IMR-90 (cell line): ENCODE measurements around the gene RIPOR2. TPM values are rescaled to one million over a fixed set of nuclear protein-coding genes. Genes with fewer than 3 reads are reported as not detected.

ENCODE experiments used
- ATAC-seq: fragments of 200-7000 bp; cut with Tn5 transposase; 2 replicates; pipeline ENCODE4 v1.9.1; 2020; ENCODE audit warnings: low read depth, mild to moderate bottlenecking, moderate library complexity
- BruUV-seq: library from RNA; stranded (reverse); fragments of 400-500 nt; replicated peaks from 2 replicates; lab custom pipeline; 2021; lab: Mats Ljungman, UMichigan
- CTCF ChIA-PET: fragments of 300-600 bp; formaldehyde crosslinking; extraction: SDS; loops from one replicate; lab custom pipeline; 2021; ENCODE audit warnings: antibody characterized with exemption; lab: Yijun Ruan, JAX
- POLR2A ChIA-PET: fragments of 300-600 bp; sonication (Branson Sonifier 250); formaldehyde crosslinking; loops from one replicate; lab custom pipeline; 2022; ENCODE audit warnings: antibody characterized with exemption; ENCODE audit not compliant: unreplicated experiment; lab: Charles Lee
- DNase-seq: peaks from one replicate; pipeline ENCODE4 v3.0.0; 2013
- H2AFZ ChIP-seq: replicated peaks from 2 replicates; pipeline ENCODE3; 2013; ENCODE audit warnings: low read length, mild to moderate bottlenecking; ENCODE audit not compliant: poor library complexity
- H2AK5ac ChIP-seq: 2 replicates; pipeline ENCODE4 v1.6.1; 2013; ENCODE audit warnings: low read depth, low read length, inconsistent platforms
- H2AK9ac ChIP-seq: replicated peaks from 2 replicates; pipeline ENCODE3; 2013; ENCODE audit warnings: mild to moderate bottlenecking, low read depth, low read length, moderate library complexity; ENCODE audit not compliant: poor library complexity
- H2BK120ac ChIP-seq: 2 replicates; pipeline ENCODE4 v1.6.1; 2013; ENCODE audit warnings: low read depth, low read length, inconsistent platforms
- H2BK15ac ChIP-seq: 3 replicates; pipeline ENCODE4 v1.6.1; 2013; ENCODE audit warnings: low read depth, low read length, inconsistent platforms
- H2BK20ac ChIP-seq: 2 replicates; pipeline ENCODE4 v1.6.1; 2013; ENCODE audit warnings: low read depth, mild to moderate bottlenecking, inconsistent platforms, low read length, moderate library complexity
- H2BK5ac ChIP-seq: 2 replicates; pipeline ENCODE4 v1.6.1; 2013; ENCODE audit warnings: mild to moderate bottlenecking, low read depth, low read length, inconsistent platforms; ENCODE audit not compliant: poor library complexity, severe bottlenecking
- H3K14ac ChIP-seq: replicated peaks from 2 replicates; pipeline ENCODE4 v1.6.1; 2013; ENCODE audit warnings: low read depth, low read length, inconsistent platforms
- H3K18ac ChIP-seq: 2 replicates; pipeline ENCODE4 v1.6.1; 2013; ENCODE audit warnings: low read depth, low read length, control low read depth
- H3K23ac ChIP-seq: 2 replicates; pipeline ENCODE4 v1.6.1; 2013; ENCODE audit warnings: low read depth, low read length, inconsistent platforms
- H3K27ac ChIP-seq: 2 replicates; pipeline ENCODE4 v1.5.1; 2013; ENCODE audit warnings: mild to moderate bottlenecking, control low read depth, low read length; ENCODE audit not compliant: insufficient read depth
- H3K27me3 ChIP-seq: 2 replicates; pipeline ENCODE4 v1.6.1; 2013; ENCODE audit warnings: low read length; ENCODE audit not compliant: control insufficient read depth, insufficient read depth
- H3K36me3 ChIP-seq: 2 replicates; pipeline ENCODE4 v1.6.1; 2013; ENCODE audit warnings: low read length, mixed read lengths; ENCODE audit not compliant: control insufficient read depth, insufficient read depth
- H3K4ac ChIP-seq: 2 replicates; pipeline ENCODE4 v1.6.1; 2013; ENCODE audit warnings: low read depth, low read length, inconsistent platforms
- H3K4me1 ChIP-seq: 2 replicates; pipeline ENCODE4 v1.6.1; 2013; ENCODE audit warnings: low read length, mixed read lengths; ENCODE audit not compliant: control insufficient read depth, insufficient read depth
- H3K4me2 ChIP-seq: 2 replicates; pipeline ENCODE4 v1.6.1; 2013; ENCODE audit warnings: low read depth, mild to moderate bottlenecking, control low read depth, low read length, moderate library complexity
- H3K4me3 ChIP-seq: 2 replicates; pipeline ENCODE4 v1.5.1; 2013; ENCODE audit warnings: low read depth, mild to moderate bottlenecking, control low read depth, low read length, moderate library complexity; ENCODE audit not compliant: insufficient read depth
- H3K56ac ChIP-seq: 2 replicates; pipeline ENCODE4 v1.6.1; 2013; ENCODE audit warnings: low read length, inconsistent platforms; ENCODE audit not compliant: insufficient read depth; ENCODE audit errors: extremely low read depth
- H3K79me1 ChIP-seq, 2 experiments: 2 replicates each; pipeline ENCODE4 v1.6.1; 2013; ENCODE audit warnings: low read length in 2 of 2, inconsistent platforms in 1 of 2, low read depth in 1 of 2
- H3K9ac ChIP-seq: 2 replicates; pipeline ENCODE4 v1.6.1; 2013; ENCODE audit warnings: low read depth, low read length, control low read depth
- H3K9me1 ChIP-seq: 2 replicates; pipeline ENCODE4 v1.6.1; 2013; ENCODE audit warnings: low read length, inconsistent platforms; ENCODE audit not compliant: insufficient read depth
- H3K9me3 ChIP-seq: 2 replicates; pipeline ENCODE4 v1.6.1; 2013; ENCODE audit warnings: low read length; ENCODE audit not compliant: control insufficient read depth, insufficient read depth
- H4K20me1 ChIP-seq: 2 replicates; pipeline ENCODE4 v1.6.1; 2013; ENCODE audit warnings: low read length, inconsistent platforms; ENCODE audit not compliant: insufficient read depth
- H4K5ac ChIP-seq: 2 replicates; pipeline ENCODE4 v1.6.1; 2013; ENCODE audit warnings: mild to moderate bottlenecking, low read depth, low read length, control low read depth
- H4K8ac ChIP-seq, 2 experiments: 2 replicates each; pipeline ENCODE4 v1.6.1; 2013; ENCODE audit warnings: low read depth in 2 of 2, low read length in 2 of 2, control low read depth in 1 of 2, inconsistent platforms in 1 of 2
- H4K91ac ChIP-seq: 2 replicates; pipeline ENCODE4 v1.6.1; 2013; ENCODE audit warnings: low read depth, low read length, inconsistent platforms; ENCODE audit not compliant: insufficient read depth
- BHLHE40 ChIP-seq: fragments of 150-350 bp; IDR thresholded peaks from 2 replicates; pipeline ENCODE4 v1.6.1; 2016; ENCODE audit warnings: mild to moderate bottlenecking, low read depth, low read length
- CEBPB ChIP-seq: IDR thresholded peaks from 2 replicates; pipeline ENCODE4 v1.6.1; 2012; ENCODE audit warnings: low read depth, low read length, improper control_type of control experiment
- MAFK ChIP-seq: IDR thresholded peaks from 2 replicates; pipeline ENCODE4 v1.6.1; 2012; ENCODE audit warnings: low read depth, low read length, improper control_type of control experiment
- MAZ ChIP-seq: IDR thresholded peaks from 2 replicates; pipeline ENCODE4 v1.6.1; 2012; ENCODE audit warnings: low read depth, mild to moderate bottlenecking, low read length, improper control_type of control experiment, moderate library complexity, borderline replicate concordance
- MXI1 ChIP-seq: IDR thresholded peaks from 2 replicates; pipeline ENCODE4 v1.6.1; 2012; ENCODE audit warnings: low read depth, mild to moderate bottlenecking, low read length, moderate library complexity, borderline replicate concordance
- NFE2L2 ChIP-seq: fragments of 150-350 bp; IDR thresholded peaks from 2 replicates; pipeline ENCODE4 v1.6.1; 2016; ENCODE audit warnings: low read depth, mild to moderate bottlenecking, low read length
- POLR2A ChIP-seq: IDR thresholded peaks from 2 replicates; pipeline ENCODE4 v1.6.1; 2012; ENCODE audit warnings: mild to moderate bottlenecking, low read depth, low read length
- RAD21 ChIP-seq: IDR thresholded peaks from 2 replicates; pipeline ENCODE4 v1.6.1; 2012; ENCODE audit warnings: low read length, improper control_type of control experiment
- RCOR1 ChIP-seq: IDR thresholded peaks from 2 replicates; pipeline ENCODE4 v1.6.1; 2012; ENCODE audit warnings: mild to moderate bottlenecking, low read length, improper control_type of control experiment; ENCODE audit not compliant: insufficient replicate concordance
- RFX5 ChIP-seq: IDR thresholded peaks from 2 replicates; pipeline ENCODE4 v1.8.0; 2012; ENCODE audit warnings: low read depth, mild to moderate bottlenecking, low read length, moderate library complexity
- SMC3 ChIP-seq: fragments of 150-350 bp; IDR thresholded peaks from 2 replicates; pipeline ENCODE4 v1.6.1; 2016; ENCODE audit warnings: low read depth, mild to moderate bottlenecking, antibody characterized with exemption, low read length, moderate library complexity
- USF2 ChIP-seq: fragments of 150-350 bp; IDR thresholded peaks from 2 replicates; pipeline ENCODE4 v1.6.1; 2017; ENCODE audit warnings: mild to moderate bottlenecking, antibody characterized with exemption, low read length, low read depth
- WGBS, 2 experiments: methylation state at CpG; one replicate each; pipeline versions ENCODE4 v1.1.5 to v1.1.7; 2013; ENCODE audit warnings: missing lambda C conversion rate in 2 of 2; ENCODE audit not compliant: insufficient read length in 1 of 2; ENCODE audit errors: extremely low coverage in 2 of 2; 5-methylcytosine and 5-hydroxymethylcytosine counted together
- dilution Hi-C: fragments of 300-500 bp; cut with HindIII; formaldehyde crosslinking; loops from one replicate; pipeline ENCODE4 v1.14.3; 2018; ENCODE audit warnings: low sequenced_read_pairs; ENCODE audit not compliant: unreplicated experiment
- in situ Hi-C: fragments of 300-500 bp; cut with MboI; formaldehyde crosslinking; loops from 3 replicates; pipeline ENCODE4 v1.14.3; 2019; ENCODE audit warnings: low sequenced_read_pairs, inconsistent platforms, mixed read lengths
- intact Hi-C: fragments of 100-400 bp; cut with micrococcal nuclease; formaldehyde crosslinking; loops from 2 replicates; pipeline ENCODE4 v1.10.0; 2022
- polyA plus RNA-seq, 3 experiments: library from polyadenylated mRNA; depleted of rRNA; stranded (reverse); fragments of >200 nt; gene quantifications; 2 replicates each; pipeline ENCODE4 v1.2.3, GENCODE V29; 2012; ENCODE audit warnings: low replicate concordance in 1 of 3
- total RNA-seq: library from RNA; depleted of rRNA; stranded (reverse); fragments of >200 nt; gene quantifications from 2 replicates; pipeline ENCODE4 v1.2.3, GENCODE V29; 2012
- TF ChIP-seq, protein P1 (sequence below): fragments of 150-350 bp; IDR thresholded peaks from 2 replicates; pipeline ENCODE4 v1.6.1; 2016; ENCODE audit warnings: low read depth, mild to moderate bottlenecking, low read length, moderate library complexity, borderline replicate concordance

Gene RIPOR2
- total and polyA plus RNA-seq, 2 of the 4 experiments (the other 2 are of a cell fraction) = 1.1 to 1.2 TPM

- dilution Hi-C loops (no loop called here), in situ Hi-C loops (no loop called here), intact Hi-C loops (no loop called here)
- Histone ChIP-seq H3K4me2 (peak overlapping the region; percentile 76), H3K9ac (peak overlapping the region; percentile 57; the same call in 1 of the 2 replicates), H3K18ac (peak overlapping the region; percentile 96), H3K9me1 (peaks cover 16% of the 10 kb centered on the region), H3K14ac (peak overlapping the region; percentile 93), H3K27ac (peak overlapping the region; percentile 79), H2BK5ac (peak overlapping the region; percentile 61), H3K4me3 (no peak overlapping the region), H2AFZ (peak overlapping the region; percentile 73), H3K4ac (peak overlapping the region; percentile 91), H3K9me3 (no peaks in the 10 kb centered on the region), H4K8ac (peak overlapping the region; percentile 58 to 73), H4K20me1 (no peaks in the 10 kb centered on the region), H3K23ac (peak overlapping the region; percentile 92), H2AK9ac (peak overlapping the region; percentile 20), H4K5ac (peak overlapping the region; percentile 89), H3K4me1 (peaks cover 21% of the 10 kb centered on the region), H2AK5ac (peak overlapping the region; percentile 97), H2BK20ac (peak overlapping the region; percentile 71), H3K27me3 (no peaks in the 10 kb centered on the region), H4K91ac (peak overlapping the region; percentile 40), H3K79me1 (no peaks in the 10 kb centered on the region), H3K56ac (no peak overlapping the region), H2BK120ac (peak overlapping the region; percentile 88), H2BK15ac (peak overlapping the region; percentile 100; the same call in 2 of the 3 replicates), H3K36me3 (no peaks in the 10 kb centered on the region)
- WGBS, 2 experiments = no CpG with 5 or more reads among the region's 1 CpG
- BruUV-seq = no TSS peak
- TF ChIP-seq NFE2L2 (no peak), SMC3 (no peak), POLR2A (no peak), USF2 (no peak), MXI1 (no peak), RFX5 (no peak), MAFK (no peak), MAZ (no peak), CEBPB (no peak), RAD21 (no peak), RCOR1 (no peak), BHLHE40 (no peak)
- TF ChIP-seq, protein P1, sequence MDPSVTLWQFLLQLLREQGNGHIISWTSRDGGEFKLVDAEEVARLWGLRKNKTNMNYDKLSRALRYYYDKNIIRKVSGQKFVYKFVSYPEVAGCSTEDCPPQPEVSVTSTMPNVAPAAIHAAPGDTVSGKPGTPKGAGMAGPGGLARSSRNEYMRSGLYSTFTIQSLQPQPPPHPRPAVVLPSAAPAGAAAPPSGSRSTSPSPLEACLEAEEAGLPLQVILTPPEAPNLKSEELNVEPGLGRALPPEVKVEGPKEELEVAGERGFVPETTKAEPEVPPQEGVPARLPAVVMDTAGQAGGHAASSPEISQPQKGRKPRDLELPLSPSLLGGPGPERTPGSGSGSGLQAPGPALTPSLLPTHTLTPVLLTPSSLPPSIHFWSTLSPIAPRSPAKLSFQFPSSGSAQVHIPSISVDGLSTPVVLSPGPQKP = no peak
- DNase-seq (no peak), ATAC-seq (no peak)
- ChIA-PET POLR2A (no interaction called here), CTCF (interaction anchor here (0.6 to 1.0 kb wide), 2 partner anchors 73 to 77 kb away, joined by 3 read pairs; no protein-coding TSS in a partner anchor)
These were observed 6.5 kb downstream of the RIPOR2 start for GRCh38 chr6:24929242-24929641.
